SK-N-SH (cell line): Measurements from ENCODE around the gene CYP2C8.

Experiments used
- CHD2 ChIP-seq: fragments of 150-350 bp; IDR thresholded peaks from 2 replicates; pipeline ENCODE4 v1.6.1; 2018; ENCODE audit warnings: low read length; ENCODE audit not compliant: partially characterized antibody
- CTCF ChIP-seq: fragments of 200-600 bp; sonication (generic); IDR thresholded peaks from 2 replicates; pipeline ENCODE4 v1.6.1; 2017; ENCODE audit warnings: antibody characterized with exemption, mild to moderate bottlenecking, moderate library complexity
- FOXM1 ChIP-seq: IDR thresholded peaks from 2 replicates; pipeline ENCODE4 v1.4.0; 2012; ENCODE audit warnings: low read depth, mild to moderate bottlenecking
- MAX ChIP-seq: IDR thresholded peaks from 2 replicates; pipeline ENCODE4 v1.4.0; 2012; ENCODE audit warnings: low read depth
- REST ChIP-seq: IDR thresholded peaks from 2 replicates; pipeline ENCODE4 v1.6.1; 2012; ENCODE audit warnings: mild to moderate bottlenecking, low read depth, low read length, moderate library complexity
- TAF1 ChIP-seq: IDR thresholded peaks from 2 replicates; pipeline ENCODE4 v1.6.1; 2012; ENCODE audit warnings: low read depth, mild to moderate bottlenecking, low read length, moderate library complexity, borderline replicate concordance
- ZBTB33 ChIP-seq: IDR thresholded peaks from 2 replicates; pipeline ENCODE4 v1.4.0; 2012; ENCODE audit warnings: low read depth, borderline replicate concordance

- TF ChIP-seq TAF1 (no peak), CHD2 (no peak), CTCF (no peak), MAX (no peak), REST (no peak), ZBTB33 (no peak), FOXM1 (no peak)
Observed at GRCh38 chr10:94997741-94998174, 71.5 kb downstream of the CYP2C8 start.
